NCI-H510A treated with DMSO at 0.1 percent for 48 hours (cell line): ENCODE data around the gene SRM.
"Not testable (repeated sequence)": the region's sequence is repeated elsewhere in the genome, so short reads cannot be mapped to it uniquely, and the experiment has no call there.

Experiments used
- DNase-seq: peaks from one replicate; lab custom pipeline; 2025; lab: John Stamatoyannopoulos, UW

SRM gene

GRCh38 chr1:11059968-11060830 lies at the start of gene SRM:
TSS of gene SRM (minus strand) at chr1:11060018. CDS start at chr1:11059943, 75 bp downstream.
- peak; percentile 99 for DNase-seq

DNA sequence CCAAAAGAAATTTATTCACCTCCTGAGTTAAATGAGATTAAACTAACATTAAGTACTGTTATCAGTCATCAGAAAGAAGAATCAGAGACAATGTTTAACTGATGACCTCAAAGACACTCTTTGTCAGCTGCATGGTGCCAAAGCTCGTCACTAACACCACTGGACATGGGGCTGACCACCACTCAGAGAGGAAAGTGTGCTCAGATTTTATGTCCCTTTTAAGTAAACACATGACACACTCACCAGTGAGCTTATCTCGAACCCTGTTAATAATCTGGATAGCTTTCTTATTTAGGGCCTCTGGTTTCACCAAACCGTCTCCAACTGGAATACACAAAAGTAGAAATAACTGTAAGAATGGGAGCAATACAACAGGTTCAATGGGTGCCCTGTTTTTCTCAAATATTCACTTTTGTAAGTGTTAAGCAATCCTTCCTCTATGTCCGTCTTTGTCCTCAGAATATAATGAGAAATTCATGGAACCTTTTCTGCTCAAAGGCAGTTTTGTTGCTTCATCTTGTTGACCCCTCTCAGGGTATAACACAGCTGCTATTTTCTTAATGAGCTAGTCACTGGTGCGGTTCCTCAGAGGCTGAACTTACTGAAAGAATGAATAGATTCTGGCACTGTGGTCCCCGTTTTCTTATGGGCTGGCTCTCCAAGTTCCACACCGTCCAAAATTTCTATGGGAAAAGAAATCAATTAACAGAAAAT lies 49.4 kb upstream of the SRM start:
- DNase-seq, result no peak

DNA sequence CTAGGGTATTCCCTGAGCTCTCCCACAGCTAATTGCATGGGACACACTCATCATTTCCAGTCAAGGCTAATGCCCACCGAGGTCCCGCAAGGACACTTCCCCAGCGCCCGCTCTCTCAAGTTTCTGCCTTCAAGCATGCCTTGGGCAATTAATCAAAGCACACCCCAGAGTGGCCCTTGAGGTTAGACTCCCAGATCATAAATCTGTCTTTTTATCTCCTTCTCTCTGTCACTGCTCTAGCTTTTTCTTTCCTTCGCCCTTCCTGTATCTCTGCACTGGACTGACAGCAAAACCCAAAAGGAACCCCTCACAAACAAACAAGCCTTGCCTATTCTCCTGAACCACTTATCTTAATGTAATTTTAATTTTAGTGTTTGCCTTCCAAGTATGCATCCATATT lies 47.8 kb upstream of the SRM start:
- no peak for DNase-seq

DNA sequence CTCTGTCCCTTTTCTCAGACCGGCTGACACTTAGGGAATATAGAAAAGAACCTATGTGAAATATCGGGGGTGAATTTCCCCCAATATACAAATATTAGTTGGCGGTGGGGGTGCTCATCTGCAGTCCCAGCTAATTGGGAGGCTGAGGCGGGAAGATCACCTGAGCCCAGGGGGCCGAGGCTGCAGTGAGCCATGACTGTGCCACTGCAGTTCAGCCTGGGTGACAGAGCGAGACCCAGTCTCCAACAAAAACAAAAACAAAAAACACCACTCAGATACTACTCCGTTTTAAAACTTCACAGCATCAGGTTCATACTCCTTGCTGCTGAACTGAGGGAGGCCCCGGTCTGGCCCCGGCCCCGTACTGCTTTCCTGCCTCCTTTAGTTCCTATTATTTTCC lies 45.8 kb upstream of the SRM start:
- no peak for DNase-seq

GRCh38 chr1:11101347-11101746 lies 41.5 kb upstream of the SRM start:
- no peak for DNase-seq

DNA sequence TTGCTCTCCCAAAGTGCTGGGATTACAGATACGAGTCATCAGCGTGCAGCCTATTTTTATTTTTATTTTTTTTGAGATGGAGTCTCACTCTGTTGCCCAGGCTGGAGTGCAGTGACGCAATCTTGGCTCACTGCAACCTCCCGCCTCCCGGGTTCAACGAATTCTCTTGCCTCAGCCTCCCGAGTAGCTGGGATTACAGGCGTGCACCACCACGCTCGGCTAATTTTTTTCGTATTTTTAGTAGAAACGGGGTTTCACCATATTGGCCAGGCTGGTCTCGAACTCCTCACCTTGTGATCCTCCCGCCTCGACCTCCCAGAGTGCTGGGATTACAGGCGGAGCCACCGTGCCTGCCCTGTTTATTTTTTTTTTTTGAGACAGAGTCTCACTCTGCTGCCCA lies 41.0 kb upstream of the SRM start:
- not testable (repeated sequence) for DNase-seq

GRCh38 chr1:11100149-11100493 lies 40.3 kb upstream of the SRM start:
- no peak for DNase-seq

GRCh38 chr1:11099310-11100148 lies 39.7 kb upstream of the SRM start, which contains the start of gene EXOSC10:
TSS of gene EXOSC10 (minus strand) at chr1:11099869. CDS start at chr1:11099831, 38 bp downstream.
- peak; percentile 99 for DNase-seq

DNA sequence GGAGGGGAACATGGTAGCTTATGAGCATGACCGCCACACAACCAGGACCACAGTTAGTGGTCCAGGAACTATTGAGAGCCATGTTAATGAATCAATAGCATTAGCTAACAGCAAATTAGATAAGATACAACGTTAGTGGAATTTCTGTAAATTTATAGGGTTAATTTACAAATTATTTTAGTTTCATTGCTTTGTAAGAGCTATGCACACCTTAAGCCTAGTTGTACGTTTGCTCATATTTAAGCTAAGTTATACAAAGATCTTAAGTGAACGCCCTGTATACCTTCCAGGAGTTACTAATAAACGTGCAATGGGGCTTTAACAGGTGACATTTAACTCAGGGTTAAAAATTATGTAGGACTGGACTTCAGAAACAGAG lies 39.1 kb upstream of the SRM start:
- no peak for DNase-seq

GRCh38 chr1:11083784-11084183 lies 24.0 kb upstream of the SRM start:
- not testable (repeated sequence) for DNase-seq

DNA sequence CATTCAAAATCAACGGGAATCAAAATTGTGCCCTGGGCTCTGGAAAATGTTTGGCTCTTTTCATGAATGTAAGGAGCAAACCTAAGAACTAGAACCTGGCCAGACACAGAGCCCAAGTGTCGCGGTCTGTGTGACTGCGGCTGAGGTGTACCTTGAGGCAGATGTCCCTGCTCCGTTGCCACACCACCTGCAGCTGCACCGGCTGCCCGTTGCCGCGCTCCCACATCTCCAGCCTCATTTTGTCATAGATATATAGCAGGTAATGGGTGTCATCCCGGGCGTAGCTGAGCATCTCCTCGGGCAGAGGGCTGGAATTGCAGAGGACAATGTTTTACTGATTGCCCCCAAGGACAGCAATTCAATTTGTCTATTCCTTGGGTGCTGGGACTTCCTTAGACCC lies 21.1 kb upstream of the SRM start:
- no peak for DNase-seq

GRCh38 chr1:11078631-11079030 lies 18.8 kb upstream of the SRM start:
- DNase-seq, result no peak

GRCh38 chr1:11073398-11073797 lies 13.6 kb upstream of the SRM start:
- not testable (repeated sequence) for DNase-seq

DNA sequence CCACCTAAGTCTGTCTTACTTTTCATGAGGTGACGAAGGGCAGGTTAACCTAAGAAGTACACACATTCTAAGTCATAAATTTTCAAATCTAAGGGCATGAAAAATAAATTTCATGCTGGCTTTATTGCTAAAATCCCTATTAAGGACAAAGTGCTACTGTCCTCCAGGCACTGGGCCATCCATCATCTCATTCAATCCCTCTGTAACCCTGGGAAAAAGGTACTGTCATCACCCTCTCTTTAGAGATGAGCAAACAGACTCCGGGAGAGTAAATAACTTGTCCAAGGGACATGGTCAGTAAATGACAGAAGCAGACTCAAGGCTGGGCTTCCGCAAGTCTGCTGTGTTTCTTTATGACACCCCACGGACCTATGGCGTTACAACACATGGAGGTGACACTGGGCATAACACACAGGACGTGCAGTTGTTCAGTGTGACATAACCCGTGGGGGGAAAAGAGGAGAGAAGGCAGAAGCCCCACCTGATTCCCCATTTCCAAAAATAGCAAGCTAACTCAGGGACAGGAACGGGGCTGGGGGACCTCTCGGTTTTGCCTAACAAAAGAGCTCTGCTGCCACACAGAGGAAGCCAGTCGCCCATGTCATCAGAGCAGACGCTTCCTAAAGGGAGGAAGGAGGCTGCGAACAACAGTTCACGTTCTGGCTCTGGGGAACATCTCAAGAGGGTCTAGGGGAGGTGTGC lies 12.5 kb upstream of the SRM start:
- DNase-seq, result peak; percentile 97

DNA sequence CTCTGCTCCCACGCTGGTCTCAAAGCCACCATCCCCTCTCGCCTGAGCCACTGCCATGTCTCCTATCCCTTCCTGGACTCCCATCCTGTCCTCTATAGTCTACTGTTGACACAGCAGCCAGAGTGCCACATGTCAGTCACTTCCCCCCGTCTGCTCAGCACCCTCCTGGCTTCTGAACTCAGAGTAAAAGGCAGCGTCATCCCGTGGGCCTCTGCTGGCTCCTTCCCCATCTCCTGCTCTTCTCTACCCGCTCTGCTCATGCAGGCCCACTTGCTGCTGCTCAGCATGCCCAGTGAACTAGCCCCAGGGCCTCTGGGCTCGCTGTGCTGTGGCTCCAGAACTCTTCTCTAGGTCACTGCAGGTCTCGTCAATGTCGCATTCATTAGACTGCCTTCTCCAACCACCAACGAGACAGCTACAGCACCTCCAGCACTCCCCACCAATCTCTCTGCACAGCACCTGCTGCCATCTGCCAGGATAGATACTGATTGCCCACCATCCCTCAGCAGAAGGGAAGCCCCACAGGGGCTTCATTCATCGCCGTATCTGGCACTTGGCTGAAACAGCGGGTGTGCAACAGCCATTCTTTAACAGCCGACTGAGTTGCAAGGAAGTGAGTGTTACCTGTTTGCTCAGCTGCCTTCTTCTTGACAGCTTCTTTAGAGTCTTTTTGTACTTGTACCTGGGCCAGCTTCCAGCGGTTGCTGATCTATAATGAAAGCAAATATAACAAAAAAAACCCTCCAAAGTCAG lies 11.8 kb upstream of the SRM start:
- peak; percentile 97 for DNase-seq

- DNase-seq, result no peak
Measured at GRCh38 chr1:11070876-11071275, 11.1 kb upstream of the SRM start.

GRCh38 chr1:11068600-11069473 lies 9.0 kb upstream of the SRM start:
- no peak for DNase-seq

- no peak for DNase-seq
Measured at GRCh38 chr1:11067716-11068599, 8.1 kb upstream of the SRM start.

DNA sequence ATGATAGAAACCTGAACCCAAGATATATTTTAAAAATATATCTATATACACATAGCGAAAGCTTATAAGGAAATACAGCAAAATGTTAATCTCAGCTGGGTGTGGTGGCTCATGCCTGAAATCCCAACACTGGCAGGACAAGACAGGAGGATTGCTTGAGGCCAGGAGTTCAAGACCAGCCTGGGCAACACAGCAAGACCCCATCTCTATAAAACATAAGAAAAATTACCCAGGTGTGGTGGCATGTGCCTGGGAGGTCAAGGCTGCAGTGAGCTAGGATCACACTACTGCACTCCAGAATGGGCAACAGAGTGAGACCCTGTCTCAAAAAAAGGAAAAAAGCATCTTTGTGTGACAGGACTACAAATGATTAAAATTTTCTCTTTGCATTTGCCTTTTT lies 6.0 kb upstream of the SRM start:
- DNase-seq, result no peak
